HL-60/S4 treated with phorbol 12-myristate 13-acetate at 8.2 ng/mL for 4 days and 3 days (cell line): ENCODE measurements around the gene GDA.

Experiments
- in situ Hi-C: fragments of 300-500 bp; cut with MboI; formaldehyde crosslinking; loops from 2 replicates; pipeline ENCODE4 v1.15.0; 2022; ENCODE audit warnings: low sequenced_read_pairs

Gene GDA

DNA sequence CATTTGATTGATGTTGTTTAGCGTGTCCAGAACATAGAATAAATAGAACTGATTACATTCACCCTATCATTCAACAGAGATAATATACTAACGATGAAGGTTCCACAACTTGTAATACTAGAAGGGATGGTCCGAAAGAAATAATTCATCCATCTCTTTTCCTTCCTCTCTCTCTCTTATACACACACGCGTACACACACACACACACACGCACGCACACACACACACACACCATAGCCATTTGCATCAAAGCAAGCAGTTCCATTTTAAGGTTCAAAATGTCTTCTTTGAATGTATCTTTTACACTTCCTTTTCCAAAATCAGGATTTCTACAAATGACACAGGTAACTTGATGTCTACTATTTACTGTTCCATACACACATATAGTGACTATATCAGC lies 887 bp downstream of the GDA start:
- in situ Hi-C loops, result no loop called here

DNA sequence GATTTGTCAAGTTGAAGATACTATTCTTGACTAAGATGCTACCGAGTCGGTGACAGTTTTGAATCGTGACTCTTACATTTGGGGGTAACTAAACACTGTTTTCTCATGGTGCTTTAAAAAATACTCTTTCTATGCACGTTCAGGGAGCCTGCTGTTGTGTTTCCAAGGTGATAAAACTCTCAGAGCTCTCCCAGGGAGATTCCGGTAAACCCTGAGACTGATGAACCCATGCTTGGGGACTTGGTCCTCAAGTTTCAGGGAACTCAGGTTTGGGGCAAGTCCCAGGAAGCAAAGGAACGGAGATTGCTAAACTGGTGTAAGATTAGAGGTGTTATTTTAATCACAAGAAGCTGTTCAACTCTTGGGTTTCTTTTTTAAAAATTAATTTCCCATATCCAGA lies 1.4 kb downstream of the GDA start:
- in situ Hi-C loops, result no loop called here

DNA sequence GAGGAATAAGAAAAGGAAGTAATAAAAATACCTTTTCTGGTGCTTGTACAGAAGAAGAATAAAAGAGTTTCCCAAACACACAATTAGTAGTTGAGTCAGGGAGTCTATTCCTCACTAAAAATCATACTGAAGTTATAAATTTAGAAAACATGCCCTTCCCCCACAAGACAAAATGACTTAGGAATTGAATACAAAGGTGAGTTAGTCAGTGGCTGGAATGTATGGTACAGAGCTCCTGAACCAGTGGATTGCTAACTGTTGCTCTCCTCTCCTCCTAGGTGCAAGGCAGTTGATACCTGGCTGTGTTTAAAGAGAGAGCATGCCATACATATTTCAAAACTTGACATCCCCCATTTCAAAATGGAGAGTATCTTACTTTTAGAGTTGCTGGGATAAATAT lies 1.9 kb downstream of the GDA start:
- in situ Hi-C loops, result no loop called here

DNA sequence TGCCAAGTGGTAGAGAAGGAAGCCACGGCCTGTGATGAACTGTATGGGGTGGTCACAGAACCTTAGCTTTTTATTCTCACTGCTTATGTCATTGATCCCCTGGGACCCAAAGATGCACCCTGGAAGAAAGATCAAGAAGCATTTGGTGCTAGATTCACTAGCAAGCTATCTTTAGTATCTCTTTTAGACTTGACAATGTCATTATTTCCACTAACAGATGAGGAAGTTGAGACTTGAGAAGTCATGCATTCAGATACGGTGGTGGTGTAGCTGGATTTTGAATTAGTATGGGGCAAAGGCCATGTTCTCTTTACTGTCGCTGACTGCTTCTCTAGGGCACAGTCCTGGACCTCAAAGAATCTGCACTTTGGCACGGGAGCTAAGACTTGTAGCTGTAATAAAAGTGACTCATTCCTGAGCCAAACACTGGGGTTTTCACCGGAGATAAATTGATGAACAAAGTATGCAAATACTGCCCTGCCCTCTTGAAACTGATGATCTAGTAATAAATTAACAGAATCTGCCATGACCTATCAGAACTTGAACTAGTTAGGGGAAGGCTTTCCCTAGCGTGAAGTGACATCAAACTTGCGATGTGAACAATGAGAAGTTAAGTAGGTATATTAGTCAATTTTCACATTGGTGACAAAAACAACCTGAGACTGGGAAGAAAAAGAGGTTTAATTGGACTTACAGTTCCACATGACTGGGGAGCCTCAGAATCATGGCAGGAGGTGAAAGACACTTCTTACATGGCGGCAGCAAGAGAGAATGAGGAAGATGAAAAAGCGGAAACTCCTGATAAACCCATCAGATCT lies 5.4 kb downstream of the GDA start:
- in situ Hi-C loops, result no loop called here

DNA sequence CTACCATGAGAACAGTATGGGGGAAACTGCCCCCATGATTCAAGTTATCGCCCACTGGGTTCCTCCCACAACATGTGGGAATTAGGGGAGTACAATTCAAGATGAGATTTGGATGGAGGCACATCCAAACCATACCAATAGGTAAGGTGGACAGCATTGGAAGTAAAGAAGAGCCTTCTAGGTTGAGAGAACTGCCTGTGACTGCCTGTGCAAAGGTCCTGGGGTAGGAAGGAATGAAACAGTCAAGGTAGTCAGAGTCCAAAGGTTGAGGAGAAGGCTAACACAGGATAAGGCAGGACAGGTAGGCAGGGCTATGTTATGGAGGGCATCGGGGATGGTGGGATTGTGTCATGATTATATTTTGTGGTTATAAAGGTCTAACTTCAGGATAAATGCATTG lies 6.1 kb downstream of the GDA start:
- in situ Hi-C loops, result no loop called here

DNA sequence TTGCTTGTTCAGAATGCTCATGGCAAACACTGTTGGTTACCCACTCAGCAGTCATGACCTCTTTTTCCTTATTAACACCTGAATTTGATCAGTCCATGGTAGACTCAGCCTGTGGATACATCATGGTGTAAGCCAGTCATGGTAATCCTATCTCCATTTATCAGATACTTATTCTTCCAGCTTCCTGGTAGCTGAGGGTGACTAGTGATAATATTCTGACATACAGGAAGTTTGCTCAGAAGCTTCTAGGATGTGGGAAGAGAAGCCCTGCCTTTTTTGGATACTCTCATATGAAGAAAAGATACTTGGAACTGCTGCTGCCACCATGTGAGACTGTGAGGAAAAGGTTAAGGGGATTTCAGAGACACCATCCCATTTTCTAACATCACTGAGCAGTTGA lies 7.3 kb downstream of the GDA start:
- in situ Hi-C loops, result no loop called here

DNA sequence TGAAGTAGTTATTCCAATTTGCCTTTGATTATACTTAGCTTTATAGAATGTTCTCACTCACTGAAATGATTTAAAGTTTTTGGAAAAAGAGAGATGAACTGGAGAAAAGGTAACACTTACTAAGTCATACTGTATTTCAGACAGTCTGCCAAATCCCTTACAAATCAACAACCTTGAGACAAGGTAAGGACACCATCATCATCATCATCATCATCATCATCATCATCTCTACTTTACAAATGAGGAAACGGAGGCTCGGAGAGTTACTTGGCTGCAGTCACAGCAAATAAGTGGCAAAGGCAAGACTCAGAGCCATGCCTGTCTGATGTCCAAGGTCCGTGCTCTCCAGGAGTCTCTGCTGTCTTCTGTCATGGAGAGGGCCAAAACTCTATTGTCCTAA lies 9.4 kb downstream of the GDA start:
- in situ Hi-C loops, result no loop called here

DNA sequence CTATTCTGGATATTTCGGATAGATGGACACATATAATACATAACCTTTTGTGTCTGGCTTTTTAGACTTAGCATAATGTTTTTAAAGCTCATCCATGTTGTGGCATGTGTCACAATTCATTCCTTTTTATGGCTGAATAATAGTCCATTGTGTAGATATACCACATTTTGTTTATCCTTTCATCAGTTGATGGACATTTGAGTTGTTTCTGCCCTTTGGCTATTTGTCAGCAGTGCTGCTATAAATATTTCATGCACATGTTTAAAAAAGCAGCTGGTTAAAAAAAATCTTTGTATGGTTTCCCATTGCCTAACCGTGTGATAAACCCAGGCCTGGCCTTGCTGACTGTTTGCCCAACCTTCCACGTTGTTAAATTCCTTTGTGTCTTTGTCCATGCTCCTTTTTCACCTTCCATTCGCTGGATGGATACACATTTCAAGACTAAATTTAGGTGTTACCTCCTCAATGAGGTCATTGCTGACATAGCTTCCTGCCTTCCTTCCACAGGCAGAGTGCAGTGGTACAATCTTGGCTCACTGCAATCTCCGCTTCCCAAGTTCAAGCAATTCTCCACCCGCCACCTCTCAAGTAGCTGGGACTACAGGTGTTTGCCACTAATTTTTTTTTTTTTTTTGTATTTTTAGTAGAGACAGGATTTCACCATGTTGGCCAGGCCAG lies 11.3 kb downstream of the GDA start:
- in situ Hi-C loops, result no loop called here

DNA sequence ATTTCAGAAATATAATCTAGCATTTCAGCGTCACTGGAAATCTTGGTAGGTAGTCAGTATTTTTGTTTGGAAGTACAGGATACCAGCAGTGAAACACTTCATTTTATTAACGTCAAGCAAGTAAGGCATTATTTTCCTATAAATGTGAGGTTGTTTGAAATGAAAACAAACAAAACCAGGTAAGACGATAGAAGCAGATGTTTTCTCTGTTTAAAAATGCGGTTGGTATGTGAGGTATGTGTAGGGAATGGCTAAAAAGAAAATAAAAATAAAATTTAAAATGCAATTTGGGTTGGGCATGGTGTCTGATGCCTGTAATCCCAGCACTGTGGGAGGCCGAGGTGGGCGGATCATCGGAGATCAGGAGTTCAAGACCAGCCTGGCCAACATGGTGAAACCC lies 16.1 kb downstream of the GDA start:
- in situ Hi-C loops, result no loop called here

DNA sequence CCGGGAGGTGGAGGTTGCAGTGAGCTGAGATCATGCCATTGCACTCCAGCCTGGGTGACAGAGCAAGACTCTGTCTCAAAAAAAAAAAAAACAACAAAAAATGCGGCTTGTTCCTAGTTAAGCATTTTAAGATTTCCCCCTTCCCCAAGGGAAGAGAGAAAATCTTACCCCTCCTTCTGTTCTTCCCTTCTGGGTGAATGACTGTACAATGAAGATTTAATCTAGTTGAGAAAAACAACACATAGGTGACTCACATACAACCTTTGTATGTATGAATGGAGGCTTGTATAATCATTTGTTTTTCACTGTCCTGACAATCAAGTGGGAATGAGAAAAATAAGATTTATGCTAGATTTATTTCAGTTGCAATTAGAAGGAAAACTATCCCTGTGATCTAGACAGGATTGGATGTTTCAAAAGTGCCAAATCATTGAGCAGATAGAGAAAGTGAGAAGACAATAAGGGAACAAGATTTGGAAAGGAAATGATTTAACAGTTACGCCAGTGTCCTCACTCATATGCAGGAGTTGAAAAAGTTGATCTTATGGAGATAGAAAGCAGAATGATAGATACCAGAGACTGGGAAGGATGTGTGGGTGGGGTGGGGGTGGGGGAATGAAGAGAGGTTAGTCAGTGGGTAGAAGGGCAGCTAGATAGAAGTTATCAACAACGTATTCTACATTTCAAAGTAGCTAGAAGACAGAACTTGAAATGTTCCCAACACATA lies 16.7 kb downstream of the GDA start:
- in situ Hi-C loops, result no loop called here

DNA sequence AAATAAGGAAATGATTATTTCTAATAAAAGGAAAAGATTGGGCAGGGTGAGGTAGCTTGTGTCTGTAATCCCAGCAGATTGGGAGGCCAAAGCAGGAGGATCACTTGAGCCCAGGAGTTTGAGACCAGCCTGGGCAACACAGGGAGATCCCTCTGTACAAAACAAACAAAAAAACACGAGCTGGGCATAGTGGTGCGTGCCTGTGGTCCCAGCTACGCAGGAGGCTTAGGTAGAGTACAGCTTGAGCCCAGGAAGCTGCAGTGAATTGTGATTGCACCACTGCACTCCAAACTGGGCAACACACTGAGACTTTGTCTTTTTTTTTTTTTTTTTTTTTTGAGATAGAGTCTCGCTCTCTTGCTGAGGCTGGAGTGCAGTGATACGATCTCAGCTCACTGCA lies 18.8 kb downstream of the GDA start:
- in situ Hi-C loops, result no loop called here

DNA sequence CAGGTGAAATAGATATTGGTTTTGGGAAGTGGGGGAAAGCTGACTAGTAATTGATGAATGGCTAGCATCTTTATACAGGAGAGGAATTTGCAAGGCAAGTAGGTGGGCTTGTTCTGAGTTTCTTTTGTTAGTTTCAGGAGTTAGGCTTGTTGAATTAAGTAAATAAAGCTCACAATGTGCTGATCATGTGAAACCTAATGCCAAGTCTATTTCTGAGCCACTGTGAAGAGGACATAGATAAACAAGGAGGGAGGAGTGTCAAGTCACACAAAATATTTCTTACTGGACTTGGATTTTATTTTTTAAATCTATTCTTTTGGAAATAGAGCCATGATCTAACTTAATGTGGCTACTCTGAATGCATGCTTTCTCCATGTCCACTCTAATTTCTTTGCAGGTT lies 19.9 kb downstream of the GDA start:
- in situ Hi-C loops, result no loop called here

DNA sequence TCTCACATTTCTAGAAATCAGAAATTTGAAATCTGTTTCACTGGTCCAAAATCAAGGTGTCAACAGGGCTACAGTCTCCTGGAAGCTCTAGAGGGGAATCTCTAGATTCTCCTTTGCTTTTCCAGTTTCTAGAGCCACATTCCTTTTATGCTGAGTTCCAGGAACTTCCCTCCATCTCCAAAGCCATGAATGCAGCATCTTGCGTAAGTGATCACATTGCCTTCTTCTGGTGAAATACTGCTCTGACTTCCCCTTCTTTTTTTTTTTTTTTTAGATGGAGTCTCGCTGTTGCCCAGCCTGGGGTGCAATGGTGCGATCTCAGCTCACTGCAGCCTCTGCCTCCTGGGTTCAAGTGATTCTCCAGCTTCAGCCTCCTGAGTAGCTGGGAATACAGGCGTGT lies 23.8 kb downstream of the GDA start:
- in situ Hi-C loops, result no loop called here

DNA sequence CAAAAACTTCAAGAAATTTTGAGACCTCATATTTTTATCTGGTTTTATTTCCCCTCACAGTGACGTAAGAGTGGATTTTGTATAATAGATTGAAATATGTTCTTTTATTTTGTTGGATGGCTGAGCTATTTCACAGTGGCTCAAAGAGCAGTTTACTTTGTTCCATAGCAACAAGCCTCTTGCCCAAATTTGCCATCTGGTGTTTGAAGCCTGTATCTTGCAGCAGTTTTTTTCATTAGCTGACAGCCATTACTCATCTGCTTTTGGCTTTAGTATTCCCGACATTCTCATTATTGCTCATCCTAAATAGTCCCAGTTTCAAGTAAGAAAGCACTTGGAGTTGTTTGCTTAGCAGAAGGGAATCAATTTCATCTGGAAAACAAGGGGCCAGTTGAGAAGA lies 36.3 kb downstream of the GDA start:
- in situ Hi-C loops, result no loop called here

DNA sequence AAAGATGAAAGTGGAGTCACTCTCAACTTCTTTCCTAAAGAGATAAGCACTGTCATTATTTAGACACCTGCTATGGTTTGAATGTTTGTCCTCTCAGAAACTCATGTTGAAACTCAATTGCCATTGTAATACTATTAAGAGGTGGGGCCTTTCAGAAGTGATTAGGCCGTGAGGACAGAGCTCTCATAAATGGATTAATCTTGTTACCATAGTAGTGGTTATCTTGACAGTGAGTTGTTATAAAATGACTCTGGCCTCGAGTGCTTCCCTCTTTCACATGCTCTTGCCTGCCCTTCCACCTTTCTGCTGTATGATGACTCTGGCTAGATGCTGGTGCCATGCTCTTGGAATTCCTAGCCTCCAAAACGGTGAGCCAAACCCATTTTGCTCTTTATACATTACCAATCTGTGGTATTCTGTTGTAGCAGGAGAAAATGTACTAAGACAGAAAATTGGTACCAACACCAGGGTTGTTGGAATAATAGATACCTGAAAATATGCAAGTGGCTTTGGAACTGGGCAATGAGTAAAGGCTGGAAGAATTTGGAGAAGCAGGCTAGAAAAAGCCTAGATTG lies 38.0 kb downstream of the GDA start:
- in situ Hi-C loops, result no loop called here

DNA sequence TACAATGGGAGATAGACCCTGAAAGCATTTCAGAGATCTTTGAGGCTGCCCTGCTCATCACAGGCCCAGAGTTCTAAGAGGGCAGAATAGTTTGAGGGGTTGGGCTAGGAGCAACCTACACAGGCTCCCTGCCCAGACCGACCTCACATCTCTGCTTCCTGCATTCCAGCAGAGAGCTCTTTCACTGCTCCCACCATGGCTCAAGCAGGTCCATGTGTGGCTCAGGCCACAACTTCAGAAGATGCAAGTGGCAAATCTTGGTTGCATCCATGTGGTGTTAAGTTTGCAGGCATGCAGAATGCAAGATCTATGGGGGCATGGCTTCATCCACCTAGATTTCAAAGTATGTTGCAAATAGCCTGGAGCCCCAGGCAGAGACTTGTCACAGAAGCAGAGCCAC lies 39.0 kb downstream of the GDA start:
- in situ Hi-C loops, result no loop called here

DNA sequence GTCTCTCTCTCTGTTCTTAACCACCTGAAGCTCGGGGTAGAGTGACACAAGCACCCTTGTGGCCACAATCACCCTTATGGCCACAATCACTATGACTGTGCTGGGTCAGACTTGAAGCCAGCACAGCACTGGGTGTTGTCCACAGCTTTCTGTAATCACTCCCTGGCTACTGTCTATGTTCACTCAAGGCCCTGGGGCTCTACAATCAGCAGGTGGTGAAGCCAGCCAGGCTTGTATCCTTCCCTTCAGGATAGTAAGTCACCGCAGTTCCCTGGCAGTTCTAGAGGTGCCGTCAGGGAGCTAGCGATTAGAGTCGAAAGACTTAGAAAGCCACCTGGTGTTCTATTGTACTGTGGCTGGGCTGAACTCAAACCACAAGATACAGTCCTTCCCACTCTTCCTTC lies 44.2 kb downstream of the GDA start:
- in situ Hi-C loops, result no loop called here

DNA sequence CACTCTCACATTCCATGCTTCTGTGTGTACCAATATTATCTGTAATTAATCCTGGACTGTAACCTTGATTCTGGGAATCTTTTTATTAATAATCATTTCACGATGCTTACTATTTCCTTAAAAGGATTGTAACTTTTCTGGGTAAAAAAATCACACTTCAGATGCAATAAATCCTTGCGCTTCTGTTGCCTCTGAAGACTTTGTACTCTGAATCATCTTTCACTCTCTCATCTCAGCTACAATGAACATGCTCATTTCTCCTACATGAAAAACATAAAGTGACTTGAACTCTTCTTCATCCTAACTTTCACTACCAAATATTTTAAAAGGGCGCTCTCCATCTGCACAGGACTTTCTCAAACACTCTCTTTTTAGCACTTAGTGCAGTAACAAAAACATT lies 50.0 kb downstream of the GDA start:
- in situ Hi-C loops, result no loop called here

DNA sequence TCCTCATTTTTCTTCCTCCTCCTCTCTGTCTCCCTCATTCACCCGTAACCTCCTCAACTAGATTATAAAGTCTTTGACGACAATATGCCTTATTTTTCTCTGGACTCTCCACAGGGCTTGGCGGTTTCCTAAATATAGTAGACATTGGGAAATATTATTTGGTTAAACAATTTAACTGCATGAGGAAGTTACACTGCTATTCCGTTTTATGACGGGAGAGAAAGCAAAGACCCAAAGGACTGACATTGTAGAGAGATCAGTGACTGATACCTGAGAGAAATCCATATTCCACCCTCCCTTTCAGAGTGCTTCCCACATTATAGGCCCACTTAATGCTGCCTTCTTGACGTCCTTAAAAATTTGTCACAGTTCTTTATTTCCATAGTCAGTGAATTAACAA lies 51.2 kb downstream of the GDA start:
- in situ Hi-C loops, result no loop called here

DNA sequence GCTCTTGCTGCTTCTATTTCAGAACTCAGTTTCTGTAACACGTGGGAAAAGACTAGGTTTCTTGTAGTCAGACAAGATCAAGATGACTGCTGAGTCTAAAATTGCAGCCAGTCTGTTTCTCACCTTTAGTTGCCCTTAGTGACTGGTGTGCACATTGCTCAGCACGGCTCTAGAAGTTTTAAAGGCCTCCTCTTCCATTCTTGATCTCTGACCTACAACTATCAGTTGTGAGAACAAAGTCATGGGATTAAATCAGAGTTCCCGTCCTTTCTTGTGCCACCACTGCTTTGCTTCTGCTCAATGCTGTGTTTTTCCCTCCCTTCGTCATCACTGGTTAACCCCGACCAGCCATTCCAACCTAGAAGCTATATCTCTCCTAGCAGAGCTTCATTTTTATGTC lies 52.8 kb downstream of the GDA start:
- in situ Hi-C loops, result no loop called here

DNA sequence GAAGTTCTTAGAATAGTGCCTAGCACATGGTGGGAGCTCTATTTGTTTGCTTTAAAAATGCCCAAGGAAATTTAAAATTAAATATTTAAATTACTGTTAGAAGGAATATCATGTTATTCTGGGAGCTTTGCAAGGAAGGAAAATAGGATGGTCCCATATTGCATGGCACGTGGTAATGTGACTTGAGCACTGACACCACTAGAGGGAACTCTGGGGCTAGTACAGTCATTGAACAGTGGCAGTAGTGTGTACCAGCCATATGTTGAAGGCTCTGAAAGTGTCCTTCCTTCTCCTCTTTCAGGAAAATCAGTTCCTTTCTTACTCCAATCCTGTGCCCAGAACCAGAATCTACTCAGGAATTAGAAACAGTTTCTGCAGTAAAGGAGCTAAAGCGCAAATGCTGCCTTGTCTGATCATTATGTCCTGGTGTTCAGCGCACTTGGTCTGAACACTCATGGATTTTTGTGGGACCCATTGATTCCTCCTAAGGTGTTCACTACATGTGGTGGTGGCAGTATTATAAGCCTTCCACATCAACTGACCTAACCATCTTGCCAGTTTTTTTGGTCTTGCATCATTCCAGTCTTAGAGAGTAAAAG lies 54.1 kb downstream of the GDA start:
- in situ Hi-C loops, result no loop called here
